RWPE2 (cell line): ENCODE data around the gene MAGED1.
"Not testable (repeated sequence)": the region's sequence is repeated elsewhere in the genome, so short reads cannot be mapped to it uniquely, and the experiment has no call there.

ENCODE experiments used
- ATAC-seq: fragments of 200-7000 bp; cut with Tn5 transposase; 3 replicates; pipeline ENCODE4 v1.9.1; 2021; ENCODE audit warnings: low read depth
- DNase-seq: peaks from one replicate; pipeline ENCODE4 v3.0.0-alpha.2; 2020; ENCODE audit warnings: low spot score
- H3K27ac ChIP-seq: fragments of 450-650 bp; 2 replicates; pipeline ENCODE4 v1.5.1; 2017; ENCODE audit warnings: mild to moderate bottlenecking; ENCODE audit not compliant: poor library complexity, severe bottlenecking
- H3K27me3 ChIP-seq: fragments of 250-450 bp; sonication (Bioruptor Pico); 2 replicates; pipeline ENCODE4 v1.5.1; 2021; ENCODE audit warnings: mild to moderate bottlenecking, moderate library complexity; ENCODE audit not compliant: insufficient read depth, poor library complexity, severe bottlenecking
- H3K36me3 ChIP-seq: fragments of 250-450 bp; sonication (Bioruptor Pico); 2 replicates; pipeline ENCODE4 v1.5.1; 2020; ENCODE audit warnings: low read depth, mild to moderate bottlenecking, moderate library complexity
- H3K4me1 ChIP-seq: fragments of 250-450 bp; sonication (Bioruptor Pico); 2 replicates; pipeline ENCODE4 v1.5.1; 2021; ENCODE audit warnings: mild to moderate bottlenecking, moderate library complexity; ENCODE audit not compliant: insufficient read depth, poor library complexity, severe bottlenecking
- H3K4me3 ChIP-seq: fragments of 250-450 bp; sonication (Bioruptor Pico); 2 replicates; pipeline ENCODE4 v1.5.1; 2021; ENCODE audit warnings: mild to moderate bottlenecking, moderate library complexity; ENCODE audit not compliant: severe bottlenecking
- H3K9me3 ChIP-seq: fragments of 250-450 bp; sonication (Bioruptor Pico); 2 replicates; pipeline ENCODE4 v1.5.1; 2021; ENCODE audit warnings: mild to moderate bottlenecking, moderate library complexity; ENCODE audit not compliant: severe bottlenecking
- TF ChIP-seq, protein P1 (sequence below): fragments of 450-650 bp; IDR thresholded peaks from one replicate; pipeline ENCODE4 v1.5.1; 2017; ENCODE audit warnings: mild to moderate bottlenecking, moderate library complexity; ENCODE audit not compliant: poor library complexity, severe bottlenecking

The MAGED1 gene

DNA sequence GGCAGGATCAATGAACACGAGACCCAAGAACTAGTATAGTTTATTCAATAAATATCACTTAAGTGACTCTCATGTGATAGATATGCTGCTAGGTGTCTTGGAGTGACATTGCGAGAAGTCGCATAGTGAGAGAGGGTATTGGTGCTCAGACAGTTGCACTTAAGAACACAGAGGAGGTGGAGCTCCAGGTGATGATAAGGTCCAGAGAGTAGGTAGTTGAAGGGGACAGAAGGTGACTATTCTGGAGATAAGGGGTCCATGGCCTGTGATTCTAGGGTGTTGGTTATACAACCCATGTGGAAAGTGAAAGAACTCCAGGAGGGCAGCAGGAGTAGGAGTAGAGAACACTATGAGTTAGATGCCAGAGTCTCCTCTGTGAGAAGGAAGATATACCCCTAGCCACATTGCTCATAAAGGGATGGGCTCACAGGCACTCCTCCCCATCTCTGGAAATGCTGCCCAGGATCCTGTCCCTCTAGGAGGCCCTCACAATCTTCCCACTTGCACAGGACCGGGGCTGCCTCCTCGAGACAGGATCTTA lies 9.2 kb downstream of the MAGED1 start:
- Histone ChIP-seq H3K4me3 (no peak overlapping the region), H3K27me3 (no peaks in the 10 kb centered on the region), H3K9me3 (no peaks in the 10 kb centered on the region), H3K27ac (no peak overlapping the region), H3K4me1 (no peaks in the 10 kb centered on the region), H3K36me3 (peaks cover 35% of the 10 kb centered on the region)
- ATAC-seq = peak; percentile 14; the same call in 1 of the 3 replicates
- TF ChIP-seq, protein P1, sequence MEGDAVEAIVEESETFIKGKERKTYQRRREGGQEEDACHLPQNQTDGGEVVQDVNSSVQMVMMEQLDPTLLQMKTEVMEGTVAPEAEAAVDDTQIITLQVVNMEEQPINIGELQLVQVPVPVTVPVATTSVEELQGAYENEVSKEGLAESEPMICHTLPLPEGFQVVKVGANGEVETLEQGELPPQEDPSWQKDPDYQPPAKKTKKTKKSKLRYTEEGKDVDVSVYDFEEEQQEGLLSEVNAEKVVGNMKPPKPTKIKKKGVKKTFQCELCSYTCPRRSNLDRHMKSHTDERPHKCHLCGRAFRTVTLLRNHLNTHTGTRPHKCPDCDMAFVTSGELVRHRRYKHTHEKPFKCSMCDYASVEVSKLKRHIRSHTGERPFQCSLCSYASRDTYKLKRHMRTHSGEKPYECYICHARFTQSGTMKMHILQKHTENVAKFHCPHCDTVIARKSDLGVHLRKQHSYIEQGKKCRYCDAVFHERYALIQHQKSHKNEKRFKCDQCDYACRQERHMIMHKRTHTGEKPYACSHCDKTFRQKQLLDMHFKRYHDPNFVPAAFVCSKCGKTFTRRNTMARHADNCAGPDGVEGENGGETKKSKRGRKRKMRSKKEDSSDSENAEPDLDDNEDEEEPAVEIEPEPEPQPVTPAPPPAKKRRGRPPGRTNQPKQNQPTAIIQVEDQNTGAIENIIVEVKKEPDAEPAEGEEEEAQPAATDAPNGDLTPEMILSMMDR = no peak
- DNase-seq = no peak

DNA sequence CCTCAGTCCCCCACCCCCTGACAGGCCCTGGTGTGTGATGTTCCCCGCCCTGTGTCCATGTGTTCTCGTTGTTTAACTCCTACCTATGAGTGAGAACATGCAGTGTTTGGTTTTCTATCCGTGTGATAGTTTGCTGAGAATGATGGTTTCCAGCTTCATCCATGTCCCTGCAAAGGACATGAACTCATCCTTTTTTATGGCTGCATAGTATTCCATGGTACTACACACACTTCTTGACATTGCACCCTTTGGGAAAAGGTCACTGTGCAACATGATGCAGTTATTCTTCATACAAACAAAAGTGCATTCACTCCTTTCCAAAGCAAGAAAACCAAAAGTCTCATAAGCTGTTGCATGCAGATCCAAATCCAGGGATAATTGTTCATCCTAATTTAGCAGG lies 11.7 kb downstream of the MAGED1 start:
- not testable (repeated sequence) for H3K4me1 ChIP-seq, H3K4me3 ChIP-seq, H3K9me3 ChIP-seq, H3K27ac ChIP-seq, DNase-seq, H3K27me3 ChIP-seq, ATAC-seq
- H3K36me3 ChIP-seq = peaks cover 10% of the 10 kb centered on the region

DNA sequence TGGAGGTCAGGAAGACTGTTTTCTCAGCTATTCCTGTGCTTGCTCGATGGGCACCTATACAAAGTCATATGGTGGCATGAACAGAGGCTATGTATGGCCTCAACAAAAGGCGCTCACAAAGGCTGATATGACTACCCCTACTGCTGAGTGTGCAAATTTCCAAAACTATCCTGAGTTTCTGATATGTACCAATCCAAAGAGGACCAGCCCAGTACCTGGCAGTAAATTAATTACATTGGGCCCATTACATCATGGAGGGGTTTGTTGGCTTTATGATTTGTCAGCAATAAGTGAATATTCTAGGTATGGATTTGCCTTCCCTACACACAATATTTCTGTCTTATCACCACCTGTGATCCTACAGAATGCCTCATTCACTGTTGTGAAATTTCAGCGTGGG lies 12.3 kb downstream of the MAGED1 start:
- H3K9me3 ChIP-seq = no peaks in the 10 kb centered on the region
- ATAC-seq (no peak), DNase-seq (no peak)
- H3K36me3 ChIP-seq = peaks cover 7% of the 10 kb centered on the region
- H3K27me3 ChIP-seq = no peaks in the 10 kb centered on the region
- H3K4me1 ChIP-seq = no peaks in the 10 kb centered on the region
- no peak overlapping the region for H3K27ac ChIP-seq
- TF ChIP-seq, protein P1 = no peak
- H3K4me3 ChIP-seq = no peak overlapping the region

DNA sequence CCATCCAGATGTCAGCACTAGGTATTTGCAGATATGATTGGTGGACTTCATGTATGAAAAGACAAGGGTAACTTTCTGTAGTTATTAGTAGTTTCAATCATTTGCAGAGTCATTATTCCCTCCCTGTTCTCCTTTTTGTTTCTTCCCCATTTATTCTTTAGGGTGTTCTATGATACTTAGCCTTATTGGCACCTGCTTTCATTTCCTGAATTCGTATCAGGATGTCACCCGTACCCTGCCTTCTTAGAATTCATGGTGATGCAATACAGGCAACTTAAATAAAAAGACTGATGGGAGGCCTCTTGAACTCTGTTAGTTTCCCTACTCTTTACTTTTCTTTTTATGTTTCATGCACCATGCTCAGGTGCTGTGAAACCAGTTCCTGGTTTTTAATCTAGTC lies 24.2 kb downstream of the MAGED1 start:
- TF ChIP-seq, protein P1 = no peak
- Histone ChIP-seq H3K27me3 (no peaks in the 10 kb centered on the region), H3K4me1 (no peaks in the 10 kb centered on the region), H3K9me3 (no peaks in the 10 kb centered on the region), H3K4me3 (no peak overlapping the region), H3K27ac (no peak overlapping the region), H3K36me3 (no peaks in the 10 kb centered on the region)
- ATAC-seq (no peak), DNase-seq (no peak)

DNA sequence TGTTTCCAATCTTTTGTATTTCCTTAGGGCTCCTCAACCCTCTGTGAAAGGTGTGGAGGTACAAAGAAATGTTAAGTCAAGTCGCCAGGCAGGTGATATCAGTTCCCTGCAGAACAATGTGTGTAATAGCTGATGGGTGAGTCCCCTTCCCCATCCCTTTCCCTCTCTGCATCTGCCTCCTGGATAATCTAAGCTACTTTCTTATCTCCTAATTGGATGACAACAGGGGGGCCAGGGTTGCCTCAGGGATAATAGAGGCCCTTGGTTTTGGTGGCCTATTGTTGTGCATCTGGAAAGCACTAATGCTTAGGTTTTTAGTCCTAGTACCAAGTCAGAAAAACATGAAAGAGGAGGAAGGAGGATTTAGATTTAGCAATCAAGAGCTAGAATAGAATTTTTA lies 29.1 kb downstream of the MAGED1 start:
- no peaks in the 10 kb centered on the region for H3K27me3 ChIP-seq
- ATAC-seq = no peak
- TF ChIP-seq, protein P1 = no peak

More for the DNA sequence above, 29.1 kb downstream of the MAGED1 start:
- Histone ChIP-seq H3K27ac (no peak overlapping the region), H3K9me3 (no peaks in the 10 kb centered on the region), H3K4me1 (no peaks in the 10 kb centered on the region), H3K36me3 (no peaks in the 10 kb centered on the region), H3K4me3 (no peak overlapping the region)
- no peak for DNase-seq
